OCI-M2 (cell line): ENCODE measurements around the gene SNRNP200.

Experiments
- DNase-seq: peaks from one replicate; lab custom pipeline; 2025; ENCODE audit not compliant: unreplicated experiment; lab: John Stamatoyannopoulos, UW

Gene SNRNP200

GRCh38 chr2:96251721-96252292 lies 53.5 kb downstream of the SNRNP200 start:
- no peak for DNase-seq

GRCh38 chr2:96250188-96250587 lies 55.2 kb downstream of the SNRNP200 start:
- no peak for DNase-seq

GRCh38 chr2:96249654-96250053 lies 55.7 kb downstream of the SNRNP200 start:
- DNase-seq = no peak

- DNase-seq = no peak
Observed at GRCh38 chr2:96248624-96249023, 56.7 kb downstream of the SNRNP200 start.

GRCh38 chr2:96247896-96248295 lies 57.5 kb downstream of the SNRNP200 start:
- DNase-seq = no peak

GRCh38 chr2:96247009-96247408 lies 58.3 kb downstream of the SNRNP200 start:
- no peak for DNase-seq

- no peak for DNase-seq
Observed at GRCh38 chr2:96245609-96246390, 59.5 kb downstream of the SNRNP200 start.

GRCh38 chr2:96243843-96244242 lies 61.5 kb downstream of the SNRNP200 start:
- DNase-seq = no peak

- no peak for DNase-seq
Observed at GRCh38 chr2:96241900-96242611, 63.3 kb downstream of the SNRNP200 start.

- no peak for DNase-seq
Observed at GRCh38 chr2:96241227-96241626, 64.1 kb downstream of the SNRNP200 start.

- no peak for DNase-seq
Observed at GRCh38 chr2:96240341-96241038, 64.9 kb downstream of the SNRNP200 start.

- no peak for DNase-seq
Observed at GRCh38 chr2:96239745-96240264, 65.5 kb downstream of the SNRNP200 start.

- DNase-seq = no peak
Observed at GRCh38 chr2:96239091-96239490, 66.3 kb downstream of the SNRNP200 start.

- DNase-seq = no peak
Observed at GRCh38 chr2:96238266-96238665, 67.1 kb downstream of the SNRNP200 start.

- no peak for DNase-seq
Observed at GRCh38 chr2:96236882-96237281, 68.5 kb downstream of the SNRNP200 start.

- DNase-seq = no peak
Observed at GRCh38 chr2:96233880-96234316, 71.4 kb downstream of the SNRNP200 start.

- no peak for DNase-seq
Observed at GRCh38 chr2:96233436-96233835, 71.9 kb downstream of the SNRNP200 start.

- no peak for DNase-seq
Observed at GRCh38 chr2:96231316-96231715, 74.0 kb downstream of the SNRNP200 start.

- no peak for DNase-seq
Observed at GRCh38 chr2:96225016-96225533, 80.3 kb downstream of the SNRNP200 start.
